ENCODE results near the gene HES3.

HES3 gene

GRCh38 chr1:6267686-6268322 is 23.8 kb downstream of the HES3 start:
- H3K27ac ChIP-seq: no peak overlapping the region
- TF ChIP-seq CTCF (IDR thresholded peaks at IDR 0.05) (no peak), ZFX (IDR thresholded peaks at IDR 0.05; ENCODE audit: borderline replicate concordance) (no peak)

DNA sequence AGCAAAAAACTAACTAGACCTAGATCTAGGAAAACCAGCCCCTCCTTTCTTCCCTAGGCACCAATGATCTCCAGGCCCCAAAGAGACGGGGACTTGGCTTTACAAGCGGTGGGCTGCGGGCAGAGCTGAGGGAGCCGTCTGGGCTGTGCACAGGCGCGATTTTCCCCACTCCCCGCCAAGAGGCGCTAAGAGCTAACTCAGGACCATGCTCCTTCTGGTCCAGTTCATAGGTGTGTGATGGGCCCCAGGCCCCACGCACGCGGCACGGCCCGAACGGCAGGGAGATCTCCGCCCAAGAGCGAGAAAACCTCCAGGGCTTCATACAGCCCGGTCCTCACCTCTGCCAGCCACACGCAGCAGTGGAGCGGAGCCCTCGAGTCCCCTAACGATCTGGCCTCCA is 24.4 kb downstream of the HES3 start:
- H3K27ac ChIP-seq: no peak overlapping the region
- TF ChIP-seq ZFX (IDR thresholded peaks at IDR 0.05; ENCODE audit: borderline replicate concordance) (no peak), CTCF (IDR thresholded peaks at IDR 0.05) (no peak)

DNA sequence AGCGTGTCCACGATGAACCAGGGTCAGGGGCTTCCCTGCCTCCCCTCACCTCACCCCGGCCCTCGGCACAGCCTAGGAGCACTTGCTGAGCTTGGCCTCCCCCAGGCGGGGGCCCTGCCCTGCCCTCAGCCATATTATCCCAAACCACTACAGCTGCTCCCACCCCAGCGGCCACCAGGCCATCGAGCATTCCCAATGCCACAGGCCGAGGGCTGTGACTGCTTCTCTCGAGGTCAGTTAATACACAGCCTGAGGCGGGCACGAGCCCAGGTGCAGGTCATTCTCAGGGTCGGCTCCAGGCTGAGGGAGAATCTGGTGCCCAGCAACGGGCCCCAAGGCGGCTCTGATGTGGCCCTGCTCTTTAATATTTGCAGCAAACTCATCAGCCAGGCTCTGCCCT is 25.3 kb downstream of the HES3 start:
- TF ChIP-seq ZFX (IDR thresholded peaks at IDR 0.05; ENCODE audit: borderline replicate concordance): no peak
- TF ChIP-seq CTCF (IDR thresholded peaks at IDR 0.05): no peak

DNA sequence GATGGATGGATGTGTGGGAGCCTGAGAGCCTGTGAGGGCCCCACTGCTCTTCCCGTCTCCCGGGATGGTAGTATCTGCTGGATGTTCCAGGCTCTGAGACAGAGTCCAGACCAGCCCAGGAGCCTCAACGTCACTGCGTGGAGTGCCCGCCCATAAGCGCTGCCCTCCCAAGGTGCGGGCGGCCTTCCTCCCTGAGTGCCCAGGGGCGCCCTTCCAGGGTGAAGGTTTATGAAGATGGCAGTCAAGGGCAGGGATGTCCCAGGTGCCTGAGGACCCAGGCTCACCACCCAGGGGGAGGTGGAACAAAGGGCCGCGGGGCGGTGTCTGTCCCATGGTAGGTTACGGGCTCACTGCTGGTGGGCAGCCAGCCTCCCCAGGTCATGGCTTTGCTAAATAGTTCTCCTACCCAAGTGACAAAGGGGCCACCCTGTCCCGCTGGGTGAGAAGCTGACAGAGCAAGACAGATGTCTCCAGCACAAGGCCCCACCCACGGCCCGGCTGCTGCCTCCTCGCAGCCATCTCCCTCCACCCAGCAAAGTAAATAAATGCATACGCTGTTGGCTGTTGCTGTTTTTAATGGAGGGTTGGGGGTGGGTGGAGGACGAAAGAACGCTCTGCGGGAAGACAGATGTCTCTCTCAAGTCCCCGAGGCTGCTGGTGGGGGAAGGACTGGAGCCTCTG is 25.9 kb downstream of the HES3 start:
- peak overlapping the region; percentile 36; the same call in 1 of the 2 replicates for H3K27ac ChIP-seq
- TF ChIP-seq ZFX (IDR thresholded peaks at IDR 0.05; ENCODE audit: borderline replicate concordance) (no peak), CTCF (IDR thresholded peaks at IDR 0.05) (no peak)

More for the DNA sequence above, 25.3 kb downstream of the HES3 start:
- no peak overlapping the region for H3K27ac ChIP-seq

DNA sequence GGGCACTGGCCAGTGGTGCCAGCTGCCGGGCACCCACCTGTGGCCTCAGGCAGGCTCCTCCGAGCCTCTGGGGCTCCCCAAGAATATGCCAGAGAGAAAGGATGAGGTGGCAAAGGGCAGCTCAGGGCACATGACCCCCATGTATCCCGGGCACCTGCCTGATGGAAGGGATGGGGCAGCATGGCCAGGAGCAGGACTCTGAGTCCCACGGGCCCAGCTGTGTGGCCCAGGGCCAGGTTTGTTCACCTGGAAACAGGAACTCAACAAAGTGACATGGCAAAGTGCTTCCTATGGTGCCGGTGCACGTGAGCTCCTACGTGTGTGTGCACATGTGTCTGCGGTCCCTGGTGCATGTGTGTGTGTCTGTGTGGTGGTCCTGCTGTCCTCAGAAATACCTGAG is 26.4 kb downstream of the HES3 start:
- no peak for TF ChIP-seq ZFX (IDR thresholded peaks at IDR 0.05; ENCODE audit: borderline replicate concordance)
- no peak for TF ChIP-seq CTCF (IDR thresholded peaks at IDR 0.05)
- H3K27ac ChIP-seq: peak overlapping the region; percentile 36; the same call in 1 of the 2 replicates

DNA sequence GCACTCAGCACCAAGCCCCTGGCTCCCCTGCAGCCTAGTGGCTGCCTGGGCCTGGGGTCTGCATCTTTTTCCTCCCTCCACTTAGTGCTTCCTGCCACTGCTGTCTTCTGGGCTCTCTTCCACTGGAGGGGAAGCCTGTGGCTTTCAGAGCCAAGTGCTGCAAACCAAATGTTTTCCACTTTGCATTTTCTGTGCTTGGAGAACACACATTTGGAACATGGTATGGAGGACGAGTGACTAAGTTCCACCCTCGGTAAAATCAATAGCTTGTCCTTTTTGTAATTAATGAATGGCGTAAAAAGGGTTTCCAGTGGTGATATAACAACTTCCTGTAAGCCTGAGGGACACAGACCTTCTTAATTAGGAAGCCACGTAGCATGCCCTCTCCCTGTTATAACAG is 27.0 kb downstream of the HES3 start:
- H3K27ac ChIP-seq: no peak overlapping the region
- TF ChIP-seq ZFX (IDR thresholded peaks at IDR 0.05; ENCODE audit: borderline replicate concordance) (no peak), CTCF (IDR thresholded peaks at IDR 0.05) (no peak)

GRCh38 chr1:6271554-6271953 is 27.6 kb downstream of the HES3 start:
- H3K27ac ChIP-seq: no peak overlapping the region
- TF ChIP-seq ZFX (IDR thresholded peaks at IDR 0.05; ENCODE audit: borderline replicate concordance): no peak
